ENCODE results near the gene ENPP6.
"Not testable (repeated sequence)": the region's sequence is repeated elsewhere in the genome, so short reads cannot be mapped to it uniquely, and the experiment has no call there.

Gene ENPP6

GRCh38 chr4:184234155-184234554, 16.5 kb upstream of the ENPP6 start:
- DNase-seq, result no peak

- no peak for DNase-seq
Observed at GRCh38 chr4:184232975-184233374, 15.3 kb upstream of the ENPP6 start.

GRCh38 chr4:184232202-184232601, 14.5 kb upstream of the ENPP6 start:
- DNase-seq, result no peak

- DNase-seq, result no peak
Observed at GRCh38 chr4:184231573-184231972, 13.9 kb upstream of the ENPP6 start.

GRCh38 chr4:184228056-184228705, 10.5 kb upstream of the ENPP6 start:
- DNase-seq, result no peak

GRCh38 chr4:184216515-184216914, 1.2 kb downstream of the ENPP6 start:
- DNase-seq, result peak; percentile 38

GRCh38 chr4:184215709-184216328, 1.9 kb downstream of the ENPP6 start:
- peak; percentile 56 for DNase-seq

- DNase-seq, result no peak
Observed at GRCh38 chr4:184214931-184215330, 2.7 kb downstream of the ENPP6 start.

- not testable (repeated sequence) for DNase-seq
Observed at GRCh38 chr4:184207734-184208607, 9.7 kb downstream of the ENPP6 start.

GRCh38 chr4:184205243-184205642, 12.4 kb downstream of the ENPP6 start:
- DNase-seq, result no peak

- DNase-seq, result no peak
Observed at GRCh38 chr4:184203300-184203699, 14.4 kb downstream of the ENPP6 start.

- peak; percentile 46 for DNase-seq
Observed at GRCh38 chr4:184201179-184201578, 16.5 kb downstream of the ENPP6 start.

GRCh38 chr4:184200296-184200695, 17.4 kb downstream of the ENPP6 start:
- DNase-seq, result no peak

GRCh38 chr4:184199780-184200179, 17.9 kb downstream of the ENPP6 start:
- DNase-seq, result no peak

- DNase-seq, result no peak
Observed at GRCh38 chr4:184198190-184198589, 19.5 kb downstream of the ENPP6 start.

GRCh38 chr4:184197536-184198082, 20.1 kb downstream of the ENPP6 start:
- no peak for DNase-seq

GRCh38 chr4:184196730-184197385, 20.8 kb downstream of the ENPP6 start:
- no peak for DNase-seq

- DNase-seq, result peak; percentile 34
Observed at GRCh38 chr4:184193556-184194525, 23.8 kb downstream of the ENPP6 start.

- DNase-seq, result no peak
Observed at GRCh38 chr4:184192933-184193332, 24.7 kb downstream of the ENPP6 start.

GRCh38 chr4:184191267-184191666, 26.4 kb downstream of the ENPP6 start:
- DNase-seq, result no peak

GRCh38 chr4:184190711-184191110, 27.0 kb downstream of the ENPP6 start:
- peak; percentile 50 for DNase-seq

GRCh38 chr4:184189966-184190365, 27.7 kb downstream of the ENPP6 start:
- peak; percentile 52 for DNase-seq

Measured in islet precursor cell (in vitro differentiated cells).